BLaER1 treated with 17β-estradiol and CSF1 and Interleukin-3, amounts not matched to agents 10 nM and 100 nM (cell line): ENCODE data around the gene ERC2.
A peak's percentile ranks its signal among the peaks of the same experiment; 100 is the strongest.

ENCODE experiments used
- H3K27ac ChIP-seq, 11 experiments: shearing (Covaris generic); formaldehyde crosslinking; 2 replicates each; pipeline ENCODE4 v1.8.1; 2022
- H3K27me3 ChIP-seq, 11 experiments: shearing (Covaris generic); formaldehyde crosslinking; 2 replicates each; pipeline ENCODE4 v1.8.1; 2022
- H3K36me3 ChIP-seq, 11 experiments: shearing (Covaris generic); formaldehyde crosslinking; 2 replicates each; pipeline ENCODE4 v1.8.1; 2022
- H3K4me1 ChIP-seq, 10 experiments: shearing (Covaris generic); formaldehyde crosslinking; 2 replicates each; pipeline ENCODE4 v1.8.1; 2022
- H3K4me2 ChIP-seq, 11 experiments: shearing (Covaris generic); formaldehyde crosslinking; 2 replicates each; pipeline ENCODE4 v1.8.1; 2022
- H3K4me3 ChIP-seq, 10 experiments: shearing (Covaris generic); formaldehyde crosslinking; 2 replicates each; pipeline ENCODE4 v1.8.1; 2022
- H3K9ac ChIP-seq, 11 experiments: shearing (Covaris generic); formaldehyde crosslinking; 2 replicates each; pipeline ENCODE4 v1.8.1; 2022
- H3K9me3 ChIP-seq, 11 experiments: shearing (Covaris generic); formaldehyde crosslinking; replicated peaks in 1 of 11; 2 replicates each; pipeline ENCODE4 v1.8.1; 2022
- H4K20me1 ChIP-seq, 11 experiments: shearing (Covaris generic); formaldehyde crosslinking; 2 replicates each; pipeline ENCODE4 v1.8.1; 2022
- Cebpa-rat ChIP-seq, 11 experiments: shearing (Covaris generic); IDR thresholded peaks; 2 replicates each; pipeline ENCODE4 v1.8.1; 2022

The ERC2 gene

DNA sequence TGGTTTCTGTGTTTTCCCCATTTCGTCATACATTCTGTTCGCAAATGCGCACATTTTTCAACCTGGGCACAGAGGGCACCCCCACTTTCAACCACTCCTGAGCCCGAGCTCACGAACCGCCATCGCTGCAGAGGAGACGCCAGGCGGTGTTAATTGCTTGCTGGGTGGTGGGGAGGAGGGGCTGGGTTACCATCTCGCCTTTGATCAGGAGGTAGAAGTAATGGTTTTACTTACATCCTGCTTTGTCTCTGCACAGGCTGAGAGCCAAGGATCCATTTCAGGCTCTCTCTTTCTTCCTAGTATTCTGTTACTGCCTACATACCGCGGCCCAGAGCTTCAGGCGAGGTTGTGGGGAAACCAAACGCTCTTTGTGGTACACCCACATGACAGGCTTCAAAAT lies 803.9 kb downstream of the ERC2 start:
- Histone ChIP-seq H3K4me3 (no peak overlapping the region), H3K9me3 (no peaks in the 10 kb centered on the region), H4K20me1 (no peaks in the 10 kb centered on the region), H3K27ac (no peak overlapping the region), H3K27me3 (no peaks in the 10 kb centered on the region), H3K4me1 (peaks cover 0 to 4% (median 0%) of the 10 kb centered on the region in 10 experiments; a peak in 3 of 20 replicates), H3K36me3 (no peaks in the 10 kb centered on the region), H3K9ac (no peak overlapping the region), H3K4me2 (no peak overlapping the region)
- no peak for TF ChIP-seq Cebpa-rat (IDR thresholded peaks at IDR 0.05)

- no peak overlapping the region for H3K4me3 ChIP-seq
- no peak for TF ChIP-seq Cebpa-rat (IDR thresholded peaks at IDR 0.05)
- H3K36me3 ChIP-seq: no peaks in the 10 kb centered on the region
- H3K27ac ChIP-seq: no peak overlapping the region
- no peaks in the 10 kb centered on the region for H4K20me1 ChIP-seq
- H3K9ac ChIP-seq: no peak overlapping the region
- H3K4me1 ChIP-seq: peaks cover 0 to 4% (median 0%) of the 10 kb centered on the region in 10 experiments; a peak in 3 of 20 replicates
- no peaks in the 10 kb centered on the region for H3K27me3 ChIP-seq
- no peaks in the 10 kb centered on the region for H3K9me3 ChIP-seq
- no peak overlapping the region for H3K4me2 ChIP-seq
Observed at GRCh38 chr3:55662683-55663082, 805.6 kb downstream of the ERC2 start.

GRCh38 chr3:55661571-55661970 lies 806.7 kb downstream of the ERC2 start:
- H3K36me3 ChIP-seq: no peaks in the 10 kb centered on the region
- 0 out of 22 replicates have a peak overlapping the region, but pooled peaks of 2 of the 11 experiments have one; percentile 5 to 17 for H3K4me2 ChIP-seq
- H3K27me3 ChIP-seq: no peaks in the 10 kb centered on the region
- no peaks in the 10 kb centered on the region for H3K9me3 ChIP-seq
- no peaks in the 10 kb centered on the region for H4K20me1 ChIP-seq
- no peak overlapping the region for H3K27ac ChIP-seq
- H3K9ac ChIP-seq: no peak overlapping the region
- H3K4me1 ChIP-seq: peaks cover 0 to 4% (median 0%) of the 10 kb centered on the region in 10 experiments; a peak in 3 of 20 replicates
- no peak overlapping the region for H3K4me3 ChIP-seq
- TF ChIP-seq Cebpa-rat (IDR thresholded peaks at IDR 0.05): no peak

GRCh38 chr3:55661141-55661540 lies 807.1 kb downstream of the ERC2 start:
- peaks cover 0 to 4% (median 0%) of the 10 kb centered on the region in 10 experiments; a peak in 3 of 20 replicates for H3K4me1 ChIP-seq
- H3K9ac ChIP-seq: no peak overlapping the region
- H3K4me3 ChIP-seq: no peak overlapping the region
- no peaks in the 10 kb centered on the region for H3K36me3 ChIP-seq
- H3K27me3 ChIP-seq: no peaks in the 10 kb centered on the region
- no peak for TF ChIP-seq Cebpa-rat (IDR thresholded peaks at IDR 0.05)
- H4K20me1 ChIP-seq: no peaks in the 10 kb centered on the region
- no peaks in the 10 kb centered on the region for H3K9me3 ChIP-seq
- peak overlapping the region in 2 of 11 experiments; percentile 5 to 17; a peak in 1 of 22 replicates for H3K4me2 ChIP-seq
- H3K27ac ChIP-seq: no peak overlapping the region

DNA sequence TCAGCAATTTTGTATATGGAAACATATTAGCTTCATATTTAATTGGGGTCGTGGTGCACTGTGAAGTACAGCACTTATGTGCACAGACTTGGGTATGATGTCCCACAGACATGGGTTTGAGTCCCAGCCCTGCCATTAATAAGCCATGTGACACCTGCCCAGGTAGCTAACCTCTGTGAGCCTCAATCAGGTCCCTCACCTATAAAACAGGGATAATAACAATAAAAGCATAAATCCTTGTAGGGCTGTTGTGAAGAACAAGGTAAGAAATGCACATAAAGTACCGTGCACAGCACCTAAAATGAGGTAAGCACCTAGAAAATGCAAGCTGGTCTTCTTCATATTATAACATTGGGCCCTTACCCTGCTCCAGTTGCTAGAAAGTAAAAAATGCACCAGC lies 807.6 kb downstream of the ERC2 start:
- no peaks in the 10 kb centered on the region for H3K27me3 ChIP-seq
- no peak overlapping the region for H3K4me3 ChIP-seq
- no peak overlapping the region for H3K9ac ChIP-seq
- no peaks in the 10 kb centered on the region for H4K20me1 ChIP-seq
- TF ChIP-seq Cebpa-rat (IDR thresholded peaks at IDR 0.05): no peak
- peak overlapping the region in 1 of 11 experiments; percentile 17; a peak in 1 of 22 replicates for H3K4me2 ChIP-seq
- H3K9me3 ChIP-seq: no peaks in the 10 kb centered on the region
- H3K4me1 ChIP-seq: peaks cover 0 to 4% (median 0%) of the 10 kb centered on the region in 10 experiments; a peak in 3 of 20 replicates
- H3K27ac ChIP-seq: no peak overlapping the region
- H3K36me3 ChIP-seq: no peaks in the 10 kb centered on the region

- Histone ChIP-seq H3K4me1 (peaks cover 0 to 4% (median 0%) of the 10 kb centered on the region in 10 experiments; a peak in 3 of 20 replicates), H3K9me3 (no peaks in the 10 kb centered on the region), H3K4me3 (no peak overlapping the region), H3K27me3 (no peaks in the 10 kb centered on the region), H4K20me1 (no peaks in the 10 kb centered on the region), H3K36me3 (no peaks in the 10 kb centered on the region), H3K27ac (no peak overlapping the region), H3K9ac (no peak overlapping the region), H3K4me2 (no peak overlapping the region)
- TF ChIP-seq Cebpa-rat (IDR thresholded peaks at IDR 0.05): no peak
Observed at GRCh38 chr3:55659701-55660100, 808.6 kb downstream of the ERC2 start.

GRCh38 chr3:55658690-55659562 lies 809.3 kb downstream of the ERC2 start:
- H3K4me3 ChIP-seq: no peak overlapping the region
- H3K27me3 ChIP-seq: no peaks in the 10 kb centered on the region
- H4K20me1 ChIP-seq: no peaks in the 10 kb centered on the region
- H3K9ac ChIP-seq: no peak overlapping the region
- H3K36me3 ChIP-seq: no peaks in the 10 kb centered on the region
- no peak for TF ChIP-seq Cebpa-rat (IDR thresholded peaks at IDR 0.05)
- H3K4me2 ChIP-seq: no peak overlapping the region
- H3K27ac ChIP-seq: no peak overlapping the region
- H3K4me1 ChIP-seq: peaks cover 0 to 4% (median 0%) of the 10 kb centered on the region in 10 experiments; a peak in 3 of 20 replicates
- no peaks in the 10 kb centered on the region for H3K9me3 ChIP-seq

DNA sequence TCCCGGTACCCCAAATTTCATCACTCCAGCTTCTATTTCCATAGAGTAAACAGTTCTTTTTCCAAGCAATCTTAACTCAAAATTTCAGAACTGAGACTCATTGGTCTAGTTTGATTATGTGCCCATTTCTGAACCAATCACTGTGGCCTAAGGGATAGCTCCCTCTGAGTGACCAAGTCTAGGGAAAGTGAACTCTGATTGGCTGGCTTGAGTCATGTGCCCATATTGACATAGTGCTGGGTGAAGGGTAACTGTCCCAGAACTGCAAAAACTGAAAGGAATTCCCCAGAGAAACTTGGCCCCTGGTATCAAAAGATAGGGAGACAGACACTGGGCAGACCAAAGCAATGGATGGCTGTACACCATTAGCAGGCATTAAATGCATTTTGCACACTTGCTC lies 810.0 kb downstream of the ERC2 start:
- Histone ChIP-seq H3K27ac (no peak overlapping the region), H3K9ac (no peak overlapping the region), H3K4me2 (no peak overlapping the region), H3K27me3 (no peaks in the 10 kb centered on the region), H4K20me1 (no peaks in the 10 kb centered on the region), H3K9me3 (no peaks in the 10 kb centered on the region), H3K4me1 (peaks cover 0 to 4% (median 0%) of the 10 kb centered on the region in 10 experiments; a peak in 3 of 20 replicates), H3K4me3 (no peak overlapping the region), H3K36me3 (no peaks in the 10 kb centered on the region)
- TF ChIP-seq Cebpa-rat (IDR thresholded peaks at IDR 0.05): no peak

GRCh38 chr3:55655544-55655943 lies 812.7 kb downstream of the ERC2 start:
- H3K27ac ChIP-seq: no peak overlapping the region
- no peak overlapping the region for H3K9ac ChIP-seq
- no peaks in the 10 kb centered on the region for H3K36me3 ChIP-seq
- H3K4me2 ChIP-seq: no peak overlapping the region
- H3K4me3 ChIP-seq: no peak overlapping the region
- TF ChIP-seq Cebpa-rat (IDR thresholded peaks at IDR 0.05): no peak
- H3K9me3 ChIP-seq: no peaks in the 10 kb centered on the region
- H3K4me1 ChIP-seq: no peaks in the 10 kb centered on the region
- no peaks in the 10 kb centered on the region for H3K27me3 ChIP-seq
- no peaks in the 10 kb centered on the region for H4K20me1 ChIP-seq
